GM23338 (cell line): ENCODE results near the gene AKR1C1. TPM values are rescaled to one million over a fixed set of nuclear protein-coding genes. Genes with fewer than 3 reads are reported as not detected.
"Not testable (repeated sequence)": the region's sequence is repeated elsewhere in the genome, so short reads cannot be mapped to it uniquely, and the experiment has no call there.

ENCODE experiments used
- ATAC-seq: fragments of 200-7000 bp; cut with Tn5 transposase; 3 replicates; pipeline ENCODE4 v1.9.1; 2020
- DNase-seq: peaks from one replicate; pipeline ENCODE4 v3.0.0-alpha.2; 2015; ENCODE audit warnings: low spot score
- H2AFZ ChIP-seq: fragments of 200-600 bp; sonication (generic); 2 replicates; pipeline ENCODE4 v1.8.0; 2016; ENCODE audit warnings: antibody characterized with exemption, mild to moderate bottlenecking, moderate library complexity
- H3F3A ChIP-seq: fragments of 200-600 bp; sonication (generic); replicated peaks from 2 replicates; pipeline ENCODE4 v1.8.0; 2017; ENCODE audit warnings: antibody characterized with exemption, mixed run types, low read depth
- H3K27ac ChIP-seq: fragments of 200-600 bp; sonication (generic); 2 replicates; pipeline ENCODE4 v1.6.1; 2016; ENCODE audit warnings: low read depth
- H3K27me3 ChIP-seq: fragments of 200-600 bp; sonication (generic); 2 replicates; pipeline ENCODE4 v1.8.0; 2016; ENCODE audit warnings: mild to moderate bottlenecking, mixed run types, moderate library complexity; ENCODE audit not compliant: insufficient read depth
- H3K36me3 ChIP-seq: fragments of 200-600 bp; sonication (generic); 2 replicates; pipeline ENCODE4 v1.8.0; 2016; ENCODE audit warnings: mild to moderate bottlenecking; ENCODE audit not compliant: insufficient read depth
- H3K4me1 ChIP-seq: fragments of 200-600 bp; sonication (generic); 2 replicates; pipeline ENCODE4 v1.8.0; 2016; ENCODE audit warnings: mild to moderate bottlenecking, moderate library complexity; ENCODE audit not compliant: insufficient read depth
- H3K4me2 ChIP-seq: fragments of 200-600 bp; sonication (generic); 2 replicates; pipeline ENCODE4 v1.7.1; 2017; ENCODE audit warnings: mixed run types
- H3K4me3 ChIP-seq: fragments of 200-600 bp; sonication (generic); 2 replicates; pipeline ENCODE4 v1.6.1; 2016; ENCODE audit warnings: mixed run types
- H3K79me2 ChIP-seq: fragments of 200-600 bp; sonication (generic); replicated peaks from 2 replicates; pipeline ENCODE4 v1.8.0; 2017; ENCODE audit warnings: mild to moderate bottlenecking; ENCODE audit not compliant: insufficient read depth
- H3K9me2 ChIP-seq: fragments of 200-600 bp; sonication (generic); 2 replicates; pipeline ENCODE4 v1.8.0; 2017; ENCODE audit not compliant: insufficient read depth
- H4K20me1 ChIP-seq: fragments of 200-600 bp; sonication (generic); replicated peaks from 2 replicates; pipeline ENCODE4 v1.8.0; 2017; ENCODE audit warnings: mild to moderate bottlenecking; ENCODE audit not compliant: insufficient read depth
- H3K27ac Mint-ChIP-seq: 2 replicates; pipeline ENCODE4 v1.8.0; 2020; ENCODE audit warnings: inconsistent platforms, mild to moderate bottlenecking, moderate library complexity, mixed read lengths
- H3K27me3 Mint-ChIP-seq: 3 replicates; pipeline ENCODE4 v1.8.0; 2022; ENCODE audit warnings: low read depth, mild to moderate bottlenecking, moderate library complexity, mixed read lengths, inconsistent platforms; ENCODE audit not compliant: insufficient read depth, poor library complexity
- H3K36me3 Mint-ChIP-seq: 3 replicates; pipeline ENCODE4 v1.8.0; 2021; ENCODE audit warnings: low read depth, mild to moderate bottlenecking, inconsistent platforms, moderate library complexity, mixed read lengths
- H3K4me1 Mint-ChIP-seq: 3 replicates; pipeline ENCODE4 v1.8.0; 2020; ENCODE audit warnings: mild to moderate bottlenecking, inconsistent platforms, mixed read lengths
- H3K4me3 Mint-ChIP-seq: 3 replicates; pipeline ENCODE4 v1.8.0; 2021; ENCODE audit warnings: moderate library complexity, mild to moderate bottlenecking, inconsistent platforms, mixed read lengths
- H3K9me3 Mint-ChIP-seq: 3 replicates; pipeline ENCODE4 v1.8.0; 2020; ENCODE audit warnings: moderate library complexity, mild to moderate bottlenecking, inconsistent platforms, mixed read lengths
- CREB1 ChIP-seq: fragments of 250-450 bp; sonication (Bioruptor Pico); IDR thresholded peaks from 2 replicates; pipeline ENCODE4 v1.5.0; 2020; ENCODE audit warnings: low read depth, mild to moderate bottlenecking, moderate library complexity
- ETS1 ChIP-seq: IDR thresholded peaks from 2 replicates; pipeline ENCODE4 v1.6.1; 2016; ENCODE audit warnings: antibody characterized with exemption
- JUNB ChIP-seq: IDR thresholded peaks from one replicate; pipeline ENCODE4 v1.6.1; 2016; ENCODE audit warnings: antibody characterized with exemption; ENCODE audit not compliant: unreplicated experiment
- POLR2AphosphoS5 ChIP-seq: IDR thresholded peaks from 2 replicates; pipeline ENCODE4 v1.6.1; 2016; ENCODE audit warnings: antibody characterized with exemption, low read depth
- ZNF114 ChIP-seq: fragments of 250-450 bp; sonication (Bioruptor Pico); IDR thresholded peaks from 2 replicates; pipeline ENCODE4 v1.5.0; 2020; ENCODE audit warnings: mild to moderate bottlenecking, moderate library complexity
- ZNF331 ChIP-seq: fragments of 250-450 bp; sonication (Bioruptor Pico); IDR thresholded peaks from 2 replicates; pipeline ENCODE4 v1.5.0; 2020; ENCODE audit warnings: low read depth, mild to moderate bottlenecking, moderate library complexity
- polyA plus RNA-seq: library from polyadenylated mRNA; unstranded; fragments of >200 nt; fragmentation: Nextera tagmentation; extraction: Ambion mirVana; gene quantifications from 2 replicates; pipeline ENCODE4 v1.2.1, GENCODE V29; 2016
- total RNA-seq: library from RNA; depleted of rRNA; stranded (reverse); fragments of >200 nt; shearing (Covaris generic); gene quantifications from 2 replicates; pipeline ENCODE4 v1.2.3, GENCODE V29; 2014
- TF ChIP-seq, protein P1 (sequence below), 2 experiments: fragments of 200-600 bp in 1 of 2; sonication (generic) in 1 of 2; conservative IDR thresholded peaks; 2 replicates each; pipeline versions ENCODE4 v1.5.1 to v1.6.1; 2016 to 2017; ENCODE audit warnings: antibody characterized with exemption in 2 of 2, low read depth in 2 of 2, mild to moderate bottlenecking in 2 of 2, moderate library complexity in 1 of 2
- TF ChIP-seq, protein P2 (sequence below): fragments of 250-450 bp; sonication (Bioruptor Pico); IDR thresholded peaks from 2 replicates; pipeline ENCODE4 v1.5.0; 2020; ENCODE audit warnings: mild to moderate bottlenecking, moderate library complexity

Gene AKR1C1
- total and polyA plus RNA-seq, 2 experiments from 2014 or later, result 2.6 to 5.1 TPM

- TF ChIP-seq ZNF114 (CRISPR knock-in tag) (no peak), ZNF331 (CRISPR knock-in tag) (no peak)
These were observed 35.5 kb downstream of the AKR1C1 start (continued) for GRCh38 chr10:4998671-4999070.

DNA sequence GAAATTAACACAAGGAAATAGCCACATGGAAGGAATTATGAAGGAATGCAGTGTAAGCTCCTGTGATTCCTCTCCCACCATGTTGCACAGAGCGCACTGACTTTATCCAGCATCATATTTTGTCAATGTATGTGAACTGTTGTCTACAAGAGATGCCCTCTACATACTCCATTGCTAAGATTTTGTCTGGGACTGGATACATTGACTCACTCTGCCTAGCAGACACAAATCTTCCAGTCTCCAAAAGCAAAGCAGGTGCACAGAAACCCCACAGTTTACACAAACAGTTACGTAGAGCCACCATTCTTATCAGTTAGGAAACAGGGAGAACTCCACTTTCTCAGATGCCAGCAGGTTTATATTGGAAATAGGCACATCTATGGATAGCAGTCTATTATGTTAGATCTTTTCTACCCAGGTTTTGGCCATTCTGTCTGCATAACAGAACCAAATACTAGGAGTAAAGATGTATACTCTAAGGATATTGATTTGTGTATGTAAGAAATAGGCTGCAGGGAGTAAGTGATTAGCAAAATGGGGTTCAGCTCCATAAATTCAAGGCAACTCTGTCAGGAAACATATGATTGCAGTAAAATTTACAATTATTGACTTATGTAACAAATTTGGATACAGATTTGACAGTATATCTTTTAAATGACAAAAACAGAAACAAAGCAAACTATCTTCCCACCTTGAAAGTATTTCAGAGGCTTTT lies 39.0 kb downstream of the AKR1C1 start:
- no peak overlapping the region for H3K27ac ChIP-seq
- no peaks in the 10 kb centered on the region for H3K4me1 ChIP-seq
- H3F3A ChIP-seq, result no peaks in the 10 kb centered on the region
- no peak overlapping the region for H3K4me2 ChIP-seq
- ATAC-seq (no peak), DNase-seq (no peak)
- no peak overlapping the region for H3K4me3 ChIP-seq
- H3K4me1 Mint-ChIP-seq, result no peaks in the 10 kb centered on the region
- H3K4me3 Mint-ChIP-seq, result no peak overlapping the region
- no peaks in the 10 kb centered on the region for H3K79me2 ChIP-seq
- TF ChIP-seq, protein P1, sequence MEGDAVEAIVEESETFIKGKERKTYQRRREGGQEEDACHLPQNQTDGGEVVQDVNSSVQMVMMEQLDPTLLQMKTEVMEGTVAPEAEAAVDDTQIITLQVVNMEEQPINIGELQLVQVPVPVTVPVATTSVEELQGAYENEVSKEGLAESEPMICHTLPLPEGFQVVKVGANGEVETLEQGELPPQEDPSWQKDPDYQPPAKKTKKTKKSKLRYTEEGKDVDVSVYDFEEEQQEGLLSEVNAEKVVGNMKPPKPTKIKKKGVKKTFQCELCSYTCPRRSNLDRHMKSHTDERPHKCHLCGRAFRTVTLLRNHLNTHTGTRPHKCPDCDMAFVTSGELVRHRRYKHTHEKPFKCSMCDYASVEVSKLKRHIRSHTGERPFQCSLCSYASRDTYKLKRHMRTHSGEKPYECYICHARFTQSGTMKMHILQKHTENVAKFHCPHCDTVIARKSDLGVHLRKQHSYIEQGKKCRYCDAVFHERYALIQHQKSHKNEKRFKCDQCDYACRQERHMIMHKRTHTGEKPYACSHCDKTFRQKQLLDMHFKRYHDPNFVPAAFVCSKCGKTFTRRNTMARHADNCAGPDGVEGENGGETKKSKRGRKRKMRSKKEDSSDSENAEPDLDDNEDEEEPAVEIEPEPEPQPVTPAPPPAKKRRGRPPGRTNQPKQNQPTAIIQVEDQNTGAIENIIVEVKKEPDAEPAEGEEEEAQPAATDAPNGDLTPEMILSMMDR (conservative IDR thresholded peaks at IDR 0.05; ENCODE audit: low read depth in 2 of 2), result no peak
- TF ChIP-seq ZNF331 (CRISPR knock-in tag) (no peak), ETS1 (no peak), POLR2AphosphoS5 (no peak), JUNB (no peak), CREB1 (CRISPR knock-in tag) (no peak)
- TF ChIP-seq, protein P2, sequence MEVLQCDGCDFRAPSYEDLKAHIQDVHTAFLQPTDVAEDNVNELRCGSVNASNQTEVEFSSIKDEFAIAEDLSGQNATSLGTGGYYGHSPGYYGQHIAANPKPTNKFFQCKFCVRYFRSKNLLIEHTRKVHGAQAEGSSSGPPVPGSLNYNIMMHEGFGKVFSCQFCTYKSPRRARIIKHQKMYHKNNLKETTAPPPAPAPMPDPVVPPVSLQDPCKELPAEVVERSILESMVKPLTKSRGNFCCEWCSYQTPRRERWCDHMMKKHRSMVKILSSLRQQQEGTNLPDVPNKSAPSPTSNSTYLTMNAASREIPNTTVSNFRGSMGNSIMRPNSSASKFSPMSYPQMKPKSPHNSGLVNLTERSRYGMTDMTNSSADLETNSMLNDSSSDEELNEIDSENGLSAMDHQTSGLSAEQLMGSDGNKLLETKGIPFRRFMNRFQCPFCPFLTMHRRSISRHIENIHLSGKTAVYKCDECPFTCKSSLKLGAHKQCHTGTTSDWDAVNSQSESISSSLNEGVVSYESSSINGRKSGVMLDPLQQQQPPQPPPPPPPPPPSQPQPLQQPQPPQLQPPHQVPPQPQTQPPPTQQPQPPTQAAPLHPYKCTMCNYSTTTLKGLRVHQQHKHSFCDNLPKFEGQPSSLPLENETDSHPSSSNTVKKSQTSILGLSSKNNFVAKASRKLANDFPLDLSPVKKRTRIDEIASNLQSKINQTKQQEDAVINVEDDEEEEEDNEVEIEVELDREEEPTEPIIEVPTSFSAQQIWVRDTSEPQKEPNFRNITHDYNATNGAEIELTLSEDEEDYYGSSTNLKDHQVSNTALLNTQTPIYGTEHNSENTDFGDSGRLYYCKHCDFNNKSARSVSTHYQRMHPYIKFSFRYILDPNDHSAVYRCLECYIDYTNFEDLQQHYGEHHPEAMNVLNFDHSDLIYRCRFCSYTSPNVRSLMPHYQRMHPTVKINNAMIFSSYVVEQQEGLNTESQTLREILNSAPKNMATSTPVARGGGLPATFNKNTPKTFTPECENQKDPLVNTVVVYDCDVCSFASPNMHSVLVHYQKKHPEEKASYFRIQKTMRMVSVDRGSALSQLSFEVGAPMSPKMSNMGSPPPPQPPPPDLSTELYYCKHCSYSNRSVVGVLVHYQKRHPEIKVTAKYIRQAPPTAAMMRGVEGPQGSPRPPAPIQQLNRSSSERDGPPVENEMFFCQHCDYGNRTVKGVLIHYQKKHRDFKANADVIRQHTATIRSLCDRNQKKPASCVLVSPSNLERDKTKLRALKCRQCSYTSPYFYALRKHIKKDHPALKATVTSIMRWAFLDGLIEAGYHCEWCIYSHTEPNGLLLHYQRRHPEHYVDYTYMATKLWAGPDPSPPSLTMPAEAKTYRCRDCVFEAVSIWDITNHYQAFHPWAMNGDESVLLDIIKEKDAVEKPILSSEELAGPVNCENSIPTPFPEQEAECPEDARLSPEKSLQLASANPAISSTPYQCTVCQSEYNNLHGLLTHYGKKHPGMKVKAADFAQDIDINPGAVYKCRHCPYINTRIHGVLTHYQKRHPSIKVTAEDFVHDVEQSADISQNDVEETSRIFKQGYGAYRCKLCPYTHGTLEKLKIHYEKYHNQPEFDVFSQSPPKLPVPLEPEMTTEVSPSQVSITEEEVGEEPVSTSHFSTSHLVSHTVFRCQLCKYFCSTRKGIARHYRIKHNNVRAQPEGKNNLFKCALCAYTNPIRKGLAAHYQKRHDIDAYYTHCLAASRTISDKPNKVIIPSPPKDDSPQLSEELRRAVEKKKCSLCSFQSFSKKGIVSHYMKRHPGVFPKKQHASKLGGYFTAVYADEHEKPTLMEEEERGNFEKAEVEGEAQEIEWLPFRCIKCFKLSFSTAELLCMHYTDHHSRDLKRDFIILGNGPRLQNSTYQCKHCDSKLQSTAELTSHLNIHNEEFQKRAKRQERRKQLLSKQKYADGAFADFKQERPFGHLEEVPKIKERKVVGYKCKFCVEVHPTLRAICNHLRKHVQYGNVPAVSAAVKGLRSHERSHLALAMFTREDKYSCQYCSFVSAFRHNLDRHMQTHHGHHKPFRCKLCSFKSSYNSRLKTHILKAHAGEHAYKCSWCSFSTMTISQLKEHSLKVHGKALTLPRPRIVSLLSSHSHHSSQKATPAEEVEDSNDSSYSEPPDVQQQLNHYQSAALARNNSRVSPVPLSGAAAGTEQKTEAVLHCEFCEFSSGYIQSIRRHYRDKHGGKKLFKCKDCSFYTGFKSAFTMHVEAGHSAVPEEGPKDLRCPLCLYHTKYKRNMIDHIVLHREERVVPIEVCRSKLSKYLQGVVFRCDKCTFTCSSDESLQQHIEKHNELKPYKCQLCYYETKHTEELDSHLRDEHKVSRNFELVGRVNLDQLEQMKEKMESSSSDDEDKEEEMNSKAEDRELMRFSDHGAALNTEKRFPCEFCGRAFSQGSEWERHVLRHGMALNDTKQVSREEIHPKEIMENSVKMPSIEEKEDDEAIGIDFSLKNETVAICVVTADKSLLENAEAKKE, result no peak
- H3K27me3 Mint-ChIP-seq, result no peaks in the 10 kb centered on the region
- H3K36me3 Mint-ChIP-seq, result no peaks in the 10 kb centered on the region
- no peaks in the 10 kb centered on the region for H3K9me3 Mint-ChIP-seq
- no peak overlapping the region for H2AFZ ChIP-seq
- H3K27ac Mint-ChIP-seq, result no peak overlapping the region
- no peaks in the 10 kb centered on the region for H3K36me3 ChIP-seq
- no peaks in the 10 kb centered on the region for H3K9me2 ChIP-seq
- no peaks in the 10 kb centered on the region for H3K27me3 ChIP-seq
- no peaks in the 10 kb centered on the region for H4K20me1 ChIP-seq

GRCh38 chr10:5003127-5004029 lies 40.2 kb downstream of the AKR1C1 start, which contains the start of gene AKR1C2:
Gene AKR1C2 (minus strand): TSS chr10:5003857. CDS start chr10:5003835, 22 bp downstream.
- H3K4me1 ChIP-seq, H3K27me3 Mint-ChIP-seq, H2AFZ ChIP-seq, H3F3A ChIP-seq, H3K27me3 ChIP-seq, H3K27ac Mint-ChIP-seq, H3K4me3 Mint-ChIP-seq, DNase-seq, H3K36me3 ChIP-seq, H3K27ac ChIP-seq, H3K4me2 ChIP-seq, H3K9me2 ChIP-seq, H4K20me1 ChIP-seq, H3K9me3 Mint-ChIP-seq, H3K4me1 Mint-ChIP-seq, H3K4me3 ChIP-seq, H3K36me3 Mint-ChIP-seq, H3K79me2 ChIP-seq: not testable (repeated sequence)
- peak; percentile 96 for ATAC-seq
